Activated gamma-delta T cell treated with anti-CD3 and anti-CD28 coated beads, Interleukin-2, amount 50 U/mL, for 16 hours (primary cell): ENCODE results near the gene SEC14L3.
"Not testable (repeated sequence)": the region's sequence is repeated elsewhere in the genome, so short reads cannot be mapped to it uniquely, and the experiment has no call there.

ENCODE experiments used
- DNase-seq: peaks from one replicate; pipeline ENCODE4 v3.0.0-alpha.2; 2020; ENCODE audit warnings: low read depth

Gene SEC14L3

DNA sequence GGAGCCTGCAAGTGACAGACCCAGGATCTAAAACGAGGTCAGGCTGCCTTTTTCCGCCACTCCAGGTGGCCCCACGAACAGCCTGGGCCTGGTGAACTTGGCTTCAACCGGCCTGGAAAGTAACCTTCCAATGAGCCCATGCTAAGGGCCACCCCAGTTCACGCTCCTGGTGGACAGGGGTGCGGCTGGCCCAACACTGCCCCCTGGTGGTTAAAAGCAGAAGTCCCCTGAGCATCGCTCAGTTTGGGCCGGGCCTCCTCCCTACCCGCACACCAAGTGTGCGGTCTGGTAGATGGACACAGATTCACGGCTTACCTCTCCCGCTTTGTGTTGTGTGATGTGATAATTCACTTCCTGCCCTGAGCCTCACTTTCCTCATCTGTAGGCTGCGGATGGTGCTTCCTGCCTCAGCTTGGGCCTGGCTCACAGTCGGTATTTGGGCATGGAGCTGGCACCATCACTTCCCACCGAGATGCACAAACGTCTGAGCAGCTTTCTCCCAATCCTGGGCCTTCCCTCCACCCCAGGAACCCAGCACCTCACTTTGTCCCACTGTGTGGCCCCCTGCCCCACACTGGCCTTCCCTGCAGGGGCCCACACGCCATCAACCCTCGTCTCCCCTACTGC is 13.7 kb upstream of the SEC14L3 start:
- peak; percentile 69 for DNase-seq

DNA sequence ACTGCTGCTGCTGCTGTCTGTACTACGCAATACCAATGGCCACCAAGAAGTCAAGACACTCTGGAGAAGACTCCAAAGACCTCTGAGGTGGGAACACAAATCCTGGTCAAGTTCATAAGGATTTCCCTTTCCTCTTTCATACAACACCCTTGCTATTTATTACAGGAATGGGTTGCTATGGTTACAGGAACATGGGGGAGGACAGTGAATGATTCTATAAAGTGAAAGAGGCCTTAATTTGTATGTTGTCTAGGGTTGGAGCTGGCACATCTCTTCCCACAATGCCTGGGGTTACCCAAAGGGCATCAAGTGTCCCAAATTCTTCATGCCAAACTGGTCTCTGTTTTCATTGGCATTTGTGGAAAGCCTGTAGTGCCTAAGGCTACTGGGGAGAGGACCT is 11.4 kb upstream of the SEC14L3 start:
- no peak for DNase-seq

DNA sequence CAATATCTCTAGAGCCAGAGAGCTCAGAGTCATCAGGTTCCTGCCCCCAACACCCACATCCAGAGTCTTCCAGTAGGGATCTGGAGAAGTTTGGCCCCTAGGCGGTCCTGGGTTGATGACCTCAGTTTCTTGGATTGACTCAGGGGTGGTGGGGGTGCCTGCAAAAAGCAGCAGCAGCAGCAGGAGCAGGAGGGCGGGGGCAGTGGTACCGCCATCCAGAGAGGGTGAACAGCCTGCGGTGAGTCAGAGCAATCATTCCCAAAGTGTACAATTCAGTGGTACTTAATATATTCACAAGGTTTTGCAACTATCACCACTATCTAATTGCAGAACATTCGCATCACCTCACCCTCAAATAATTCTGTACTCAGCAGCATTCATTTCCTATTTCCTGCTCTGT is 9.9 kb upstream of the SEC14L3 start:
- DNase-seq, result no peak

DNA sequence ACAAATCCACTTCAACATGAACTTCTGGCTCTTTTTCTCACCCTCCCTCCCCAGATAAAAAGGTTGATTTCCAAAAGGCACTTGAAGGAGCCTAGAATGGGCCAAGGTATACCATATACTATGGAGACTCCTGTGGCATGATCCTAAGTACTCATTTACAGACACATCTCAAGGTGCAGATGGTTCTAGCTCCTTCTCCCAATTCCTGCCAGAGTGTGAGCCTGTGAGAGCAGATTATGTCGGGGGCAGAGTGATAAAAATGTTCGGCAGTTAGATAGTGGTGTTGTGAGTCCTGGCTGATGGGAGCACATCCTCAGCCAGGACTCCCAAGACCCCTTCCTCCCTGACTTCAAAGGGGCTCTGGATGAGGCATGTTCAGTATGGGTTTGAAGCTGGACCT is 8.2 kb upstream of the SEC14L3 start:
- DNase-seq, result no peak

DNA sequence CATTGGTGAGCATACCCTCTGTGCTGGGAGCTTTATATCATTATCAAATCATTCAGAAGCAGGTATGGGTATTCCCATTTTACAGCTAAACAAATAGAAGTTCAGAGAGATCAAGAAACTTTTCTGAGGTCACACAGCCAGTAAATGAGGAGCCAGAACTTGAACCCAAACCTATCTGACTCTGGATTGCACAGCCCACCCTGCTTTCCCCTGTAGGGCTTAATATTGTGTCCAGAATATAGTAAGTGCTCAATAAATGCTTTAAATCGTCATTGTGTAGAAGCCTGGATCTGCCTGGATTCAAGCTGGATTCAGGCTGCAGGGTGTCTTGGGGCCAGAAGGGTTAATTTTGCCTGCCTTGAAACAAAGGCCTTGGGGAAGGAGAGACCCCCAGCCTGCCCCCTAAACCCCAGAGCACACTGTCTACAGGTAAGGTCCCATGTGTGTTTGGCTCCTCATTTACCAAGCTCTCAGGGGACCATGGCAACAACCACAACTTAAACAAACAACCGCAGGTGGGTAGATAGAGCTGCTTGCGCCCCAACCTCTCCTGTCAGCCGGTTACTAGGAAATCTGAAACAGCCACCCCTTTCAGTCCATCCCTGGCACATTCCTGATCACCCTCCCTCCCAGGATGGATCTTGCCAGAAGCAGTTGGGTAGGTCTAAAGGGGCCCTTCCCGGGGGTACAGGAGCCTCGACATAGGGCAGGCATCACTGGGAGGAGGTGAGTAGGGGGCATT is 3.0 kb upstream of the SEC14L3 start:
- DNase-seq, result no peak

DNA sequence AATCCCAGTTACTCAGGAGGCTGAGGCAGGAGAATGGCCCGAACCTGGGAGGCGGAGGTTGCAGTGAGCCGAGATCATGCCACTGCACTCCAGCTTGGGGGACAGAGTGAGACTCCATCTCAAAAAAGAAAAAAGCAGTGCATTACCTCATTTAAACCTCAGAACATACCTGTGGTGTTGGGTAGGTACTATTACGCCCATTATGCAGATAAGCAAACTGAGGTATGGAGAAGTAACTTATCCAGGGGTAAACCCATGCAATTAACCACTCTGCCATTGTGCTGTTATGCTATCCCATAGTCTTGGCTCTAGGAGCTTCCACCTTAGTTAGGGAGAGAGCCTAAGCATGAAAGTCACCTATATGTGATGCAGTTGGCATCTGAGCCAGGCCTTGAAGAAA is 2.3 kb upstream of the SEC14L3 start:
- no peak for DNase-seq

DNA sequence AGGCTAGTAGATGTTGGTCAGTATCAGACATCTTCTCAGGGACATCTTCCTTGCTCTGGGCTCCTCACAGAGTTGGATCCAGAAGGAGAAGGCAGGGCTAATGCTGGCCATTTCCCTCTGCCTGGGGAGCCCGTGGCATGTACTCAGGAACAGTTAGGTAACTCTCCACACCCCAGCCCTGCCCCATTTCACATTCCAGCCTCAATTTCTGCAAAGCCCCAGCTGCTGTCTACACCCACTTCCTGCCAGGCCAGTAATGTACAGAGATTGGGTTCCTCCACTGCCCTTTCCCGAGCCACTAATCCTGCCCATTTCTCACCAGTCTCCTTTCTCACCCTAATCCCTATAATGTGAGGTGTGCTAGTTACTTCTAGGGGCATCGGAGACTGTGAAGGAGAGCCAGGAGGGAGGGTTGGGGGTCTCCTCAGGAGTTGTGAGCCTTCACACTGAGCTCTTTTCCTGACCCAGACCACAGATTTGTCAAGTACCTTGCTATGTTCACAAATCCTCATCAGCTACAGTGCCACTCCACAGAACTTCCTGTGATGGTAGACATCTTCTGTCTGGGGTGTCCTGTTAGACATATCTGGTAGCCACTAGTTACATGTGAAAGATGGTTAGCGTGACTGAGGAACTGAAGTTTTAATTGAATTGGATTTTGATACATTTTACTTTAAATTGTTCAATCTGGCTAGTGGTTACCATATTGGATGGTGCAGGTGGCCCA is 1.3 kb upstream of the SEC14L3 start:
- no peak for DNase-seq

DNA sequence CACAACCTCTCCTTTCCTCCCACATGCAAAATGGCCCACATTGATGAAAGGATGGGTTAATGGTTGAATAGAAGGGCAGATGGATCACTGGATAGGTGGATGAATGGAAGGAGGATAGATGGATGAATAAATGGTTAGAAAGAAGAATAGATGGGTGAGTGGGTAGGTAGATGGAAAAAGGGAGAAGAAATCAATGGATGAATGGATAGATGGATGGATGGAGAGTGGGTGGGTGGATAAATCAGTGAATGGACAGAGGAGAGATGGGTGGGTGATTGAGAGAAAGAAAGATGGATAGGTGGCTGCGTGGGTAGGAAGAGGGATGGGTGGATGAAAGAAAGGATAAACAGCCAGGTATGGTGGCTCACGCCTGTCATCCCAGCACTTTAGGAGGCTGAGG is 1.2 kb downstream of the SEC14L3 start:
- no peak for DNase-seq

DNA sequence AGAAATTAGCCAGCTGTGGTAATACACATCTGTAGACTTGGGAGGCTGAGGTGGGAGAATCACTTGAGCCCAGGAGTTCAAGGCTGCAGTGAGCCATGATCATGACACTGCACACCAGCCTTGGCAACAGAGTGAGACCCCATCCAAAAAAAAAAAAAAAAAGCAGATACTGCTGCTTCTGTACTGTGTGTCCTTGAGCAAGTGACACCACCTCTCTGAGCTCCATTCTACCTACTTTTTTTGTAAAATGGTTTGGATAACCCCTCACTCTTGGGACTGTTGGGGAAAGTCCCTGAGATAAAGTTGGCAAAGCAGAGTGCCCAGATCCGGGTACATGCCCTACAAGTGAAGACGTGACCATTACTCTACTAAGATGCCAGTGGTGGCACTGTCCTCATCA is 2.7 kb downstream of the SEC14L3 start:
- DNase-seq, result no peak

DNA sequence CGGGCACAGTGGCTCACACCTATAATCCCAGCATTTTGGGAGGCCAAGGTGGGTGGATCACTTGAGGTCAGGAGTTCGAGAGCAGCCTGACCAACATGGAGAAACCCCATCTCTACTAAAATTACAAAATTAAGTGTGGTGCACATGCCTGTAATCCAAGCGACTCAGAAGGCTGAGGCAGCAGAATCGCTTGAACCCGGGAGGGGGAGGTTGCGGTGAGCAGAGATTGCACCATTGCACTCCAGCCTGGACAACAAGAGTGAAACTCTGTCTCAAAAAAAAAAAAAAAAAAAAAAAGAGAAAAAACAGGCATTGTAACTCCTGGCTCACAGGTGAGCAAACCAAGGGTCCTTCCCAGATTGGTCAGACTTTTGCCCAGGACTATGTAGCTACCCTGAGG is 11.3 kb downstream of the SEC14L3 start:
- DNase-seq, result not testable (repeated sequence)

DNA sequence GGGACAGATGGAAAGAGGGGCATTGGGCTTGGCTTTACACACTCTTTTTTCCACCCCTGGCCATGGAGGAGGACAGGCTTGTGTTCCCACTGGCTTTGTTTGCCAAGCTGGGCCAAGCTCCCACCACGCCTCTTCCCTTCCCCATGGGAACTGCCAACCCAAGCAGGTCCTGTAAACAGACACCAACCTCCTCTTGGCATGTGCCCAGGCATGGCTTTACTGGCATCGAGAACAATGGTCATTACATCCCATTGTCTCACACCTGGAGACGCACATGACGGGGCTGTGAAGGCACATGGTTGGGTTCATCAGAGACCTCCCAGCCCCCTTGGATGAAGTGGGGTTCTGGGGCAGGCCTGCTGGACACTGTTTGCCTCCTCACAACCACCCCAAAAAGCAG is 11.7 kb downstream of the SEC14L3 start:
- no peak for DNase-seq

DNA sequence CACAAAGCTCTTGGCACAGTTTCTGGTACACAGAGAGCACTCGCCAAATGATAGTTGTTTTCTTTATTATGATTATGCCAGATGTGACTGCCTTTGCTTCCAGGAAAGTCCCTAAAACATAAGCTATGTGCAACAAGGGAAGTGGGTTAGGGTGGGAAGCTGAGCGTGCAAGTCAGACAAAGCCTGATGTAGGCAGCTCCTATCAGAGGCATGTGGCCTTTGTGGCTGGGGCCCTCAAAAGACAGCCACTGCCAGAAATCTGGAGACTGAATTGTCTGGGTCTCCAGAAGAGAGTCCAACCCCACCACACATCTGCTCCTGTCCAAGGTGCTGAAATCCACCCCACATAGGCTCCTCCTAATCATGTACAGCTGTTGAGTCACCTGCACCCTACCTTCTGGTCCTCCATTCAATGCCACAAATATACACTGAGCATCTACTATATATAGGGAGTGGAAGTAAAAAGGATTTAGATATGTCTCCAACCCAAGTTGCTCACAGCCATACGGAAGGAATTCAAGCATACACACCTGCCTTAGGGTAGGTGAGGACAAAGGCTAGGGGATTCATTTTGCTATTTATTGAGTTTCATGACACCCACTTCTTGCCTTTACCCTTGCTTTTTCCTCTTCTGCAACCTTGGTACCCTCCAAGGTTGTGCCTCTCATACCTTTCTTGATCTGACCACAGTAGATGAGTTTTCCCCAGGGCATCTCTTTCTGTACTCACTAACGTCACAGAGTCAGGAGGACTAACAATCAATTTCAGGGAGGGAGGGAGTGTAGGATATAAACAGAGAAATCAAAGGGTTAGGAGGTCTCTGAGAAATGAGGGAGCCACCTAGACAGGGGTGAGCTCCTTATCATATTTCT is 12.4 kb downstream of the SEC14L3 start:
- no peak for DNase-seq

DNA sequence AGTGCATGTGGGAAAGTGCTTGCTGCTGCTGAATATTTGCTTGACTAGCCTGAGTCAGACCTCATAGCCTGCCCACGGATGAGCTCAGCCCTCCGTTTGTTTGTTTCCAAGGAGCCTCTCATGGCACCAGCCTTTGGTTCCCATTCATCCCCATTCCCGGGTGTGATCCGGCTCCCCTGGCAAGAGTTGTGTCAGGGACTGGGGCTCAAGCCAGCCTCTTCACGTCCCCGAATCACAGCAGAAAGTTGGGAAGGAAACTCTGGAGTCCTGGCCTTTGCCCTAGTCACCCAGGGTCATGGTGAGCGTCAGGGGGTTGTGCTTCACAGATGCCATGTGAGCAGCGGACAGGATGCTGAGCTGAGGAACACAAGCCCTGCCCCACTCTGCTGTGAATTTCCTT is 13.8 kb downstream of the SEC14L3 start:
- no peak for DNase-seq

DNA sequence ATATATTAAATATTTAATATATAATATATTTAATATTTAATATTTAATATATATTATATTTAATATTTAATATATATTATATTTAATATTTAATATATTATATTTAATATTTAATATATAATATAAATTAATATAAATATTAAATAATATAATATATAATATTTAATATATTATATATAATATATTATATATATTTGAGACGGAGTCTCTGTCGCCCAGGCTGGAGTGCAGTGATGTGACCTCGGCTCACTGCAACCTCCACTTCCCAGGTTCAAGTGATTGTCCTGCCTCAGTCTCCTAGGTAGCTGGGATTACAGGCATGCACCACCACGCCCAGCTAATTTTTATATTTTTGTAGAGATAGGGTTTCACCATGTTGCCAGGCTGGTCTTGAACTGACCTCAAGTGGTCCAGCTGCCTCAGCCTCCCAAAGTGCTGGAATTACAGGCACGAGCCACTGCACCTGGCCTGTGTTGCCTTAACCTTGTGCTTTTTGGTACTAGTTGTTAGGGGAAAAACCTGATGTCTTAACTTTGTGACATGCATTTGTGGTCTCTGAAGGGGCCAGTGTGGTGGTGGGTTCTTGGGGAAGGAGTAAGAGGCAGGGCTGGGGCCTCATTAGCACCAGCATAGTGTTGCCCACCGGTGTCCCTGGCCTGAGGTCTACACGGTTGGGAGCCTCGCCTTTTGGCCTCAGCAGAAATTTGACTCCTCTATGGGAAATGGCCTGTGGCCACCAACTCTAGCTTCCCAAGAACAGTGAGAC is 16.6 kb downstream of the SEC14L3 start:
- no peak for DNase-seq

DNA sequence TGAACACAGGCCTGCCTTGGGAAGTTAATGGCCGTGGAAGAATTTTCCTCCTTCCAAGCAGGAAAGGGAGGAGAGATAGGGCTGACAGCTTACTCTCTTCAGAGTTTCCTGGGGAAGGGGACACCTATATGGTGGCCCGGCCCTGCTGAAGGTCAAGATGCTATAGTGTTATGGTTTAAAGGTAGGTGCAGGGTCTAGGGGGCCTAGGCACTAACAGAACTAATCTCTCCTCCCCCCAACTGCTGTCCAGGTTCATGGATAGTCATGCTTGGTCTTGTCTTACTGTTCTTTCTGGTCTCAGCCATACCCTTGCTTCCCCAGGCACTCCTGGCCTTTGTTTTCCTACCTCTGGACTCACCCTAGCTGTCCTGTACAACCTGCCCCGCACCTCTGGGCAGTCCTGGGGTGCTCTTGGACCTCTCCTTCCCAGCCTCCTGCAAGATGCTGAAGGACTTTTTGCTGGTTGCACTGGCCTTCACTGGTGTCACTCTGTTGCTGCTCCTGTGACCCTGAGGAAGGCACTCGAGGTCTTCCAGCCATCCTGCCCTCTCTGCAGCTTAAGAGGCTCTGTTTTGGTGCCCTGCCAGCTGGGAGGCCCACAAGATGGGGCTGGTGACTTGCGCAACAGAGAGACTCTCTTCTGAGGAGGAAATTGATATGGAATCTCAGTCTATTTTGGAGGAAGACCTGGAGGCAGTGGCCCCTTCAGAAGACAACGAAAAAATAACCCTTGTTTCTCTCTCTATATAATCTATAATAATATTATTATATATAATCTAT is 17.9 kb downstream of the SEC14L3 start:
- no peak for DNase-seq

DNA sequence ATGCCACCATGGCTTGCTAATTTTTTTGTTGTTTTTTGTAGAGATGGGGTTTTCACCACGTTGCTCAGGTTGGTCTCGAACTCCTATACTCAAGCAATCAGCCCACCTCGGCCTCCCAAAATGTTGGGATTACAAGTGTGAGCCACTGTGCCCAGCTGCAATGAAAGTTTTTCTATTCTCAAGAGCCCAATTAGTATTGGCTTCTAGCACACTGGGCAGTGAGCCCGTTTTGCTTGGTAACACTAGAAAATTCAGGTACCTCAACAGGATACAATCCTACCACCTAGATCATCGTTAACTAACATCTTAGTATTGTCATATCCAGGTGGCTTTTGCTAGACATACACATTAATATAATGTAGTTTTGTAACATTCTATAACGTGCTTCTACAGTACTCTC is 19.0 kb downstream of the SEC14L3 start:
- DNase-seq, result no peak

DNA sequence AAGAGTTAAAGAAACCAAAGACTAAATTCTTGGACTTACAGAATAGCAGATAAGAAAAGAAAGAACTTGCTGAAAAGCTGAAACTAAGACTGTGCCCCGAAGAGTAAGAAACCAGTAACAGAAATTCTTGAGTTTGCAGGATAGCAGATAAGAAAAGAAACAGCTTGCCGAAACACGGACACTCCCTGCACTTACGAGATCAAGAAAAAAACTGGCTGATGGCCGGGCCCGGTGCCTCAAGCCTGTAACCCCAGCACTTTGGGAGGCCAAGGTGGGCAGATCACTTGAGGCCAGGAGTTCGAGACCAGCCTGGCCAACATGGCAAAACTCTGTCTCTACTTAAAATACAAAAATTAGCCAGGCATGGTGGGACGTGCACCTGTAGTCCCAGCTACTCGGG is 20.3 kb downstream of the SEC14L3 start:
- not testable (repeated sequence) for DNase-seq

DNA sequence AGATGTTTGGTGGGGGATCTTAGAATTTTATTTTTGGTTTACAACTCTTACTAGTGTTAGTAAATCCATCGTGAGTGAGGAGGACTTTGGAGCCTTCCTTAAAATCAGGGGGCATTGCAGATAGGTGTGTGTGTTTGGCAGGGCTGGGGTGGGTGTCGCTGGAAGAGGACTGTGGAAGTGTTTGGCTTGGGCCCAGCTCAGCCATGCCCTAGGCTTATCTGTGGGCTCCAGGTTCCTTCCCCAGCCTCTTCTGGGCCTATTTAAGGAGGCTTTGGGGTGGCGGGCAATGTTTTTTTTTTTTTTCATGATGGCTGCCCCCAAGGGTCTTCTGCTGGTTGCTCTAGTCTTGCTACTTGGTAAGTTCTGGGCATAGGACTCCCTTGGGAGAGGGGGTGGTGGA is 24.2 kb downstream of the SEC14L3 start:
- no peak for DNase-seq

DNA sequence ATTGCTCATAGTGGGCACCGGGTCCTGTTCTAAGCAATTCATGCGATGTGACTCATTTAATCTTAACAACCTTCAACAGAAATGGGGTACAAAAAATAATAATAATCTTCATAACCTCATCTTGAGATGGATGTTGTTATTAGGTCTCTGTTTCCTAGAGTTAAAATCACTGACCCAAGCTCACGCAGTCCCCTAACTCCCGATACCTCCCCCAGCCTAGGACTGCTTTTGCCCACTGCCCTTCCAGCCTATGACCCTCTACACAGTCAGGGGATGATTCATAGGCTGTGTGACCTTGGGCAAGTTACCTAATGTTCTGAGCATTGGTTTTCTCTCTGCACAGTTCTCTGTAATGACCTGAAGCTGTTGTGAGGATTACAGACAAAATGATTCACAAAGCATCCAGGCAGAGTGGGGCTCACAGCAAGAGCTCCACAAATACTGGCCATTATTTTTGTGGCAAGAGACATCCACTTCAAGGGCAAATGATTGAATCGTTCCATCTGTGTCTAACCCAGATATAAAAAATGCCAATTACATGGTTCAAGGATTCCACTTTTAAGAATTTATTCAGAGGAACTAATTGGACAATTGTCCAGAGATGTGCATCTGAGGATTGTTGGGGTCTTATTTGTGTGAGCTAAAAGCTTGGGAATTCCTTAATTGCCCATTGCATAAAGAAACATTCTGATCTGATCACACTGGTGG is 26.2 kb downstream of the SEC14L3 start:
- DNase-seq, result no peak
